HG03521 (cell line): ENCODE results near the gene COL18A1.
"Not testable (repeated sequence)": the region's sequence is repeated elsewhere in the genome, so short reads cannot be mapped to it uniquely, and the experiment has no call there.

Source experiments
- ATAC-seq: cut with Tn5 transposase; IDR thresholded peaks from one replicate; pipeline ENCODE4 v1.9.1; 2021; ENCODE audit warnings: mild to moderate bottlenecking, moderate library complexity; ENCODE audit not compliant: unreplicated experiment

The COL18A1 gene

GRCh38 chr21:45550522-45551210 is 145.7 kb downstream of the COL18A1 start:
- no peak for ATAC-seq

GRCh38 chr21:45551316-45551715 is 146.4 kb downstream of the COL18A1 start:
- ATAC-seq: no peak

- ATAC-seq: no peak
Measured at GRCh38 chr21:45551783-45552695, 147.1 kb downstream of the COL18A1 start.

GRCh38 chr21:45552696-45553391 is 147.9 kb downstream of the COL18A1 start:
- no peak for ATAC-seq

GRCh38 chr21:45554477-45555175 is 149.7 kb downstream of the COL18A1 start:
- ATAC-seq: no peak

- no peak for ATAC-seq
Measured at GRCh38 chr21:45555251-45555556, 150.2 kb downstream of the COL18A1 start.

GRCh38 chr21:45555557-45556301 is 150.8 kb downstream of the COL18A1 start:
- ATAC-seq: no peak

- ATAC-seq: no peak
Measured at GRCh38 chr21:45556302-45556644, 151.3 kb downstream of the COL18A1 start.

- ATAC-seq: no peak
Measured at GRCh38 chr21:45556645-45557615, 152.0 kb downstream of the COL18A1 start.

GRCh38 chr21:45557616-45558043 is 152.7 kb downstream of the COL18A1 start:
- ATAC-seq: no peak

GRCh38 chr21:45558044-45558721 is 153.2 kb downstream of the COL18A1 start:
- no peak for ATAC-seq

GRCh38 chr21:45559216-45560105 is 154.5 kb downstream of the COL18A1 start:
- no peak for ATAC-seq

GRCh38 chr21:45560106-45561021 is 155.4 kb downstream of the COL18A1 start:
- ATAC-seq: no peak

- ATAC-seq: not testable (repeated sequence)
Measured at GRCh38 chr21:45561241-45561640, 156.3 kb downstream of the COL18A1 start.

- no peak for ATAC-seq
Measured at GRCh38 chr21:45562402-45562801, 157.4 kb downstream of the COL18A1 start.

GRCh38 chr21:45562965-45563364 is 158.0 kb downstream of the COL18A1 start:
- no peak for ATAC-seq
